GM23248 (cell line): ENCODE data around the gene L3MBTL4.

Source experiments
- EZH2 ChIP-seq: fragments of 200-600 bp; sonication (generic); IDR thresholded peaks from 2 replicates; pipeline ENCODE4 v1.6.1; 2018; ENCODE audit warnings: antibody characterized with exemption, mild to moderate bottlenecking; ENCODE audit not compliant: insufficient read depth, poor library complexity, severe bottlenecking
- EZH2phosphoT487 ChIP-seq: fragments of 200-600 bp; sonication (generic); IDR thresholded peaks from 2 replicates; pipeline ENCODE4 v1.6.1; 2018; ENCODE audit warnings: antibody characterized with exemption, moderate library complexity, mild to moderate bottlenecking, low read depth; ENCODE audit not compliant: insufficient read depth

DNA sequence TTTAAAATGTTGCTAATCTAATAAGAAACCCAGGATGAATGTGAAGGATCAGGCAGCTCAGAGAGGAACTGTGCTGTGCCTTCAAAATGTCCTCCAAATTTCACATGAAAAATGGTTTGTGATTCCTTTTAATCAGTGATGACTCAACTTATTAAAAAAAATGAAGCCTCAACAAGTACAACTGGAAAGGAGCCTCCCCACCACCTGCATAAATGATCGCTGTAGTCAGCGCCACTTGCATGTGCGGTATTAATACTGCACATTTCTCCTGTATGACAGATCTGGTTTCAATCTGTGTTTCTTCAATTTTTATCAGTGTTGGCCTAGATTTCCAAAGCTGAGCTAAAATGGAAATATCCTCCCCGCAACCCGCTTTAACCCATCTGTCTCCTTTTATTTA, 404.4 kb downstream of the L3MBTL4 start:
- TF ChIP-seq EZH2: no peak
- no peak for TF ChIP-seq EZH2phosphoT487
